Tracheal epithelial cell (primary cell): ENCODE data around the gene VPS8. TPM values are rescaled to one million over a fixed set of nuclear protein-coding genes. Genes with fewer than 3 reads are reported as not detected.

ENCODE experiments used
- total RNA-seq: library from RNA; depleted of rRNA; stranded (reverse); fragments of >200 nt; gene quantifications from 2 replicates; pipeline ENCODE4 v1.2.1, GENCODE V29; 2014

VPS8 gene
- total RNA-seq, result 44.1 and 45.2 TPM in 2 replicates

GRCh38 chr3:184811999-184812661 lies at the start of gene VPS8:
TSS of gene VPS8 (plus strand) at chr3:184812166. CDS start at chr3:184824633, 12,467 bp downstream.

Other genes starting within 250 kb of the VPS8 start
- 17.6 and 21.5 TPM in 2 replicates for gene MAGEF1, start 100.1 kb upstream of the VPS8 start, total RNA-seq